Erythroblast (primary cell): ENCODE measurements around the gene RGMA.

Experiments used
- GATA1 ChIP-seq: IDR thresholded peaks from 2 replicates; pipeline ENCODE4 v1.6.1; 2011; ENCODE audit warnings: low read depth, mild to moderate bottlenecking, control low read depth, low read length, moderate library complexity
- POLR2A ChIP-seq: IDR thresholded peaks from 2 replicates; pipeline ENCODE4 v1.6.1; 2011; ENCODE audit warnings: mild to moderate bottlenecking, low read length

DNA sequence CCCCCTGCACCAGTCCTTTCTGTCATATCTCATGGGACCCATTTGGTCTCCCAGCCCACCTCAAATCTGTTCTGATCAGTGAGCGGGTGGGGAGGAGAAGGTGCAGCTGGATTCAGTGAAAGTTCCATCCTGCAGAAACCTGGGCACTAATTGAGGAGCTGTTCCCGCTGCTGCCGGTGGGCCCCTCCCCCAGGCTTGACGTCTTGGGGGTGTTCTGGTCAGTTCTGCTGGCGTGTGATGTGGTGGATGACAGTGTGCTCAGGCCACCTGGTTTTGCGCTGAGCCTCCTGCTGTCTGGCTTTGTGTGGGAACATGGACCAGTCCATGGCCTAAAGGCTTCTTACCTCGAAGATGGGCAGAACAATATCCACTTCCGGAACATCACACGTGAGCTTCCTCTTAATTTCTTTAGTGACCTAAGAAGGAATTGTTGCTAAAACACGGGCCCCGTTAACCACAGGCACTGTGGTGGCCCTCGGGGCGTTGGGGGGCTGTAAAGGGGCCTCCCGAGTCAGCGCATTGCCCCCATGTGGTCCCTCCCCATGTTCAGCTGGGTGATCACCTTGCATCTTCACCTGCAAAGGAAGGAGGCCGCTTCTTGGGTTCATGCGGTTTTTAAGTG lies 59.7 kb downstream of the RGMA start:
- TF ChIP-seq POLR2A (no peak), GATA1 (no peak)
